PC-9 (cell line): ENCODE results near the gene DPYSL4. TPM values are rescaled to one million over a fixed set of nuclear protein-coding genes. Genes with fewer than 3 reads are reported as not detected.

ENCODE experiments used
- BruUV-seq: library from RNA; stranded (reverse); fragments of 400-500 nt; replicated peaks from 2 replicates; lab custom pipeline; 2021; lab: Mats Ljungman, UMichigan
- CTCF ChIA-PET: fragments of 300-600 bp; sonication (Branson Sonifier 250); formaldehyde crosslinking; loops from one replicate; lab custom pipeline; 2022; ENCODE audit warnings: antibody characterized with exemption; lab: Charles Lee
- POLR2A ChIA-PET: fragments of 300-600 bp; sonication (Branson Sonifier 250); formaldehyde crosslinking; loops from one replicate; lab custom pipeline; 2022; ENCODE audit warnings: antibody characterized with exemption; ENCODE audit not compliant: unreplicated experiment; lab: Charles Lee
- DNase-seq, 2 experiments: peaks; one replicate each; pipeline versions ENCODE4 v3.0.0 to v3.0.0-alpha.2; 2015 to 2022; ENCODE audit warnings: mixed read lengths in 1 of 2
- H2AFZ ChIP-seq: fragments of 200-600 bp; sonication (generic); 2 replicates; pipeline ENCODE4 v1.8.1; 2017; ENCODE audit warnings: antibody characterized with exemption
- H3F3A ChIP-seq: fragments of 200-600 bp; sonication (generic); 2 replicates; pipeline ENCODE4 v1.8.1; 2017; ENCODE audit warnings: antibody characterized with exemption, mild to moderate bottlenecking, low read depth; ENCODE audit not compliant: insufficient read depth
- H3K27ac ChIP-seq: fragments of 200-600 bp; sonication (generic); 2 replicates; pipeline ENCODE4 v1.6.1; 2016; ENCODE audit warnings: mixed run types
- H3K27me3 ChIP-seq: fragments of 200-600 bp; sonication (generic); 2 replicates; pipeline ENCODE4 v1.6.1; 2016; ENCODE audit warnings: low read depth, mixed run types; ENCODE audit not compliant: insufficient read depth
- H3K36me3 ChIP-seq: fragments of 200-600 bp; sonication (generic); 2 replicates; pipeline ENCODE4 v1.6.1; 2016; ENCODE audit warnings: low read depth, mixed run types
- H3K4me1 ChIP-seq: fragments of 200-600 bp; sonication (generic); replicated peaks from 2 replicates; pipeline ENCODE4 v1.6.1; 2016; ENCODE audit warnings: mixed run types; ENCODE audit not compliant: insufficient read depth
- H3K4me2 ChIP-seq: fragments of 200-600 bp; sonication (generic); 2 replicates; pipeline ENCODE4 v1.6.1; 2017; ENCODE audit warnings: mixed run types
- H3K4me3 ChIP-seq: fragments of 200-600 bp; sonication (generic); 2 replicates; pipeline ENCODE4 v1.6.1; 2016; ENCODE audit warnings: mixed run types
- H3K79me2 ChIP-seq: fragments of 200-600 bp; sonication (generic); 2 replicates; pipeline ENCODE4 v1.6.1; 2017; ENCODE audit warnings: low read depth, mixed run types
- H3K9me2 ChIP-seq: fragments of 200-600 bp; sonication (generic); 2 replicates; pipeline ENCODE4 v1.8.1; 2017; ENCODE audit warnings: mild to moderate bottlenecking; ENCODE audit not compliant: insufficient read depth
- H3K9me3 ChIP-seq: fragments of 200-600 bp; sonication (generic); 2 replicates; pipeline ENCODE4 v1.8.1; 2016; ENCODE audit warnings: low read depth; ENCODE audit not compliant: insufficient read depth
- H4K20me1 ChIP-seq: fragments of 200-600 bp; sonication (generic); 2 replicates; pipeline ENCODE4 v1.8.1; 2017; ENCODE audit not compliant: insufficient read depth
- CTCF ChIP-seq: fragments of 200-600 bp; sonication (generic); conservative IDR thresholded peaks from 2 replicates; pipeline ENCODE4 v1.6.1; 2017; ENCODE audit warnings: mixed run types, antibody characterized with exemption, mild to moderate bottlenecking, moderate library complexity
- EZH2 ChIP-seq: fragments of 200-600 bp; sonication (generic); IDR thresholded peaks from 2 replicates; pipeline ENCODE4 v1.8.0; 2017; ENCODE audit warnings: antibody characterized with exemption, low read depth
- intact Hi-C: fragments of 100-400 bp; cut with micrococcal nuclease; formaldehyde crosslinking; loops from one replicate; pipeline ENCODE4 v1.10.0; 2022; ENCODE audit not compliant: unreplicated experiment
- total RNA-seq: library from RNA; stranded (reverse); gene quantifications from 2 replicates; pipeline ENCODE4 v1.2.3, GENCODE V29; 2021

The DPYSL4 gene
- total RNA-seq, 1 experiment from 2014 or later = 4.8 TPM

GRCh38 chr10:132178046-132178445 is 8.7 kb upstream of the DPYSL4 start:
- no peak overlapping the region for H3K27ac ChIP-seq
- no TSS peak for BruUV-seq
- POLR2A ChIA-PET = no interaction called here

GRCh38 chr10:132178672-132179545 is 7.8 kb upstream of the DPYSL4 start:
- Histone ChIP-seq H3K79me2 (no peaks in the 10 kb centered on the region), H3K27me3 (no peaks in the 10 kb centered on the region), H3K9me3 (no peaks in the 10 kb centered on the region), H4K20me1 (no peaks in the 10 kb centered on the region), H3K4me1 (no peaks in the 10 kb centered on the region), H3K9me2 (no peaks in the 10 kb centered on the region), H3K27ac (no peak overlapping the region), H2AFZ (no peak overlapping the region), H3F3A (no peaks in the 10 kb centered on the region), H3K4me2 (no peak overlapping the region), H3K4me3 (no peak overlapping the region), H3K36me3 (no peaks in the 10 kb centered on the region)
- ChIA-PET CTCF (no interaction called here), POLR2A (no interaction called here)
- TF ChIP-seq CTCF (no peak), EZH2 (no peak)
- intact Hi-C loops = no loop called here
- BruUV-seq = no TSS peak
- DNase-seq = no peak

More at GRCh38 chr10:132178046-132178445, 8.7 kb upstream of the DPYSL4 start:
- no peaks in the 10 kb centered on the region for H3K79me2 ChIP-seq
- DNase-seq = no peak
- CTCF ChIA-PET = no interaction called here
- TF ChIP-seq EZH2 (no peak), CTCF (no peak)
- no peak overlapping the region for H2AFZ ChIP-seq
- no peaks in the 10 kb centered on the region for H3K4me1 ChIP-seq
- H3K36me3 ChIP-seq = no peaks in the 10 kb centered on the region
- H3K4me3 ChIP-seq = no peak overlapping the region
- H3K9me2 ChIP-seq = no peaks in the 10 kb centered on the region
- H4K20me1 ChIP-seq = no peaks in the 10 kb centered on the region
- H3K9me3 ChIP-seq = no peaks in the 10 kb centered on the region
- intact Hi-C loops = no loop called here
- no peak overlapping the region for H3K4me2 ChIP-seq
- H3F3A ChIP-seq = no peaks in the 10 kb centered on the region
- H3K27me3 ChIP-seq = no peaks in the 10 kb centered on the region

GRCh38 chr10:132179551-132180392 is 7.0 kb upstream of the DPYSL4 start:
- H3K27me3 ChIP-seq = no peaks in the 10 kb centered on the region
- ChIA-PET POLR2A (no interaction called here), CTCF (no interaction called here)
- H3K9me2 ChIP-seq = no peaks in the 10 kb centered on the region
- intact Hi-C loops = no loop called here
- TF ChIP-seq CTCF (no peak), EZH2 (no peak)
- DNase-seq = no peak
- no peaks in the 10 kb centered on the region for H3K36me3 ChIP-seq
- H3K4me2 ChIP-seq = no peak overlapping the region
- no peaks in the 10 kb centered on the region for H3F3A ChIP-seq
- no TSS peak for BruUV-seq
- no peaks in the 10 kb centered on the region for H3K4me1 ChIP-seq
- H3K27ac ChIP-seq = no peak overlapping the region
- H3K79me2 ChIP-seq = no peaks in the 10 kb centered on the region
- no peak overlapping the region for H2AFZ ChIP-seq
- H3K4me3 ChIP-seq = no peak overlapping the region
- no peaks in the 10 kb centered on the region for H4K20me1 ChIP-seq
- no peaks in the 10 kb centered on the region for H3K9me3 ChIP-seq
